GM18526 (cell line): Measurements from ENCODE around the gene PLEKHM2.

ENCODE experiments used
- POLR2A ChIP-seq: IDR thresholded peaks from 3 replicates; pipeline ENCODE4 v1.6.1; 2011; ENCODE audit not compliant: insufficient read length; ENCODE audit errors: extremely low read depth

The PLEKHM2 gene

DNA sequence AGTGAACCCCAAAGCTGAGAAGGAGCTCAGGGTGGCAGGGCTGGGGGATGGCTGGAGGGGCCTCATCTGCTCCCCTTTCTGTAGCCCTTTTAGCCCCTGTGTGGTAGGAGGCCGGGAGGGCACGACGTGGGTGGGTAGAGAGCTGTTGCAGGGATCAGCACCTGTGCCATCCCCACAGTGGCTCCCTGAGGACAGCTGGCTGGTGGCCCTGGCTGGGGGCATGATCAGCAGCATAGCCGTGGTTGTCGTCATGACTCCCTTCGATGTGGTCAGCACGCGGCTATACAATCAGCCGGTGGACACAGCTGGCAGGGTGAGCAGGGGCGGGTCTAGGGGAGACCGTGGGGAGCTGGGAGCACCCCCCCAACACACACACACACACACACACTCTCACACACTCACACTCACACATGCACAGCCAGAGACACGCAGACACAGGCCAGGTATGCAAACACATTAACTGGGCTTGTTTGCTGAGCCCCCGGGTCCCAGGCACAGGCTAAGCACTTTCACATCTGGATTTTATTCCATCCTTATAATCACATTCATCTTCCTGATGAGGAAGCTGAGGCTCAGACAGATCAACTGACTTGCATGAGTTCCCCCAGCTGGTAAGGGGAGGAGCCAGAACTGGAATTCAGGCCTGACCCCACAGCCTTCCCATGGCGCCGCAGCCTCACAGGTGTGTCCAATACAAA lies 54.4 kb downstream of the PLEKHM2 start:
- TF ChIP-seq POLR2A, result no peak

DNA sequence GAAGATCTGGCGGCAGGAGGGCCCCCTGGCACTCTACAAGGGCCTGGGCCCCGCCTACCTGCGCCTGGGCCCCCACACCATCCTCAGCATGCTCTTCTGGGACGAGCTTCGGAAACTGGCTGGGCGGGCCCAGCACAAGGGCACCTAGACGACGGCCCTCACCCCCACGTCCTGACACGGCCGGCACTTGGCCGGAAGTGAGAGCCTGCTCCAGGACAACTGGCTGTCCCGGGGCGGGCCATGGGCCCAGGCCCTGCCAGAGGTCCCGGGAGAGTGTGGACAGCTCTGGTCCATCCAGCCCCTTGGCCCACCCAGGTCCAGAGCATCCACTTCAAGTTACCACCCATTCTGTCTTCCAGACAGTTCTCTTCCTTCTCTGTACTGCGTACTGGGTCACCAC lies 55.1 kb downstream of the PLEKHM2 start:
- no peak for TF ChIP-seq POLR2A

DNA sequence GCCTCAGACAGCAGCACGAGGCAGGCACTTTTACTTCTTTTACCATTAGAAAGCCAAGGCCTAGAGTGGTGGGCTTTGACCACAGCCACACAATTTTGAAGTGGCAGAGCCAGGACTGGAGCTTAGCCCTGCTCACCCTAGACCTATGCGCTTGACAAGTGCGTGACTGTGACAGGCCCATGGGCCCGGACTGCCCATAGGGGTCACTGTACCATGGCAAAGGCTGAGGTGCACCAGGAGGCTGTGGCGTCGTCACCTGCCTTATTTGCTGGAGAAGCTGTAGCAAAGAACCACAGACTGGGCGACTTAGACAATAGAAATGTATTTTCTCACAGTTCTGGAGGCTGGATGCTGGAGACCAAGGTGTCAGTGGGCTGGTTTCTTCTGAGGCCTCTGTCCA lies 55.6 kb downstream of the PLEKHM2 start:
- TF ChIP-seq POLR2A, result no peak

DNA sequence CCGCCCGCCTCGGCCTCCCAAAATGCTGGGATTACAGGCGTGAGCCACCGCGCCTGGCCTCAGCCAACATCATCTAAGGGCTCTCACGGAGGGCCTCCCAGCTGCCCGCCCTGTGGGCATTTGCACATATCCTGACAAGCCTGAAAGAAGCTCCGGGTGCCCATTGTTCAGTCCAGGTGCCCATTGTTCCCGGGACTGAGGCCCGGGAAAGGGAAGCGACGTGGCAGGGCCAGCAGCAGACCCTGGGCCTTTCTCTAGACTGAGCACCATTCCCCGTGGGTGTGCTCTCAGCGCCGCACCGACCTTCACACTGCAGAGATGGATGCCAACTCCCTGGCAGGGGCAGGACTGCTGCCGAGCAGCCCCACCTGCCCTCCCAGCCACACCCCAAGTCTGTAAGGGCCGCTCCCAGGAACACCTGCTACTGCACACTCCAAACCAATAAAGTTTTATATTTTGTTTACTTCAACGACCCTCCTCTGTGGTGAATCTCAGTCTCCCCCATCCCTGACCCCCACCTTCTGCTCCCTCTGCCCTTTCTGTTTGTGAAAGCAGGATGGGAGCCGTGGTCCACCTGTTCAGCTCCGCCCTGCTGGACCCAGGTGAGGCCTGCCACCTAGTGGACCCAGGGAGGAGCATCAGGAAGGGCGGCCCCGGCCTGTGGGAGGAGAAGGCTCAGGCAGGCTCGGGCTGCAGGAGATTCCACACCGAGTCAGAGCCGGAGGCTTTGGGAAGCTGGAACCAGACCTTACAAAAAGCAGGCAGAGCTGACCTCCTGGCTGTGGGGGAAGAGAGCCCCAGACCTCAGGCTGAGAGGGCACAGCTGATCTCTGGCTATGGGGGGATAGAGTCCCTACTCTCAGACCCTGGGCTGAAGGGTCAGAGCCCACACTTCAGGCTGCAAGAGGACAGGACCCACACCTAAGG lies 57.1 kb downstream of the PLEKHM2 start:
- TF ChIP-seq POLR2A, result no peak

DNA sequence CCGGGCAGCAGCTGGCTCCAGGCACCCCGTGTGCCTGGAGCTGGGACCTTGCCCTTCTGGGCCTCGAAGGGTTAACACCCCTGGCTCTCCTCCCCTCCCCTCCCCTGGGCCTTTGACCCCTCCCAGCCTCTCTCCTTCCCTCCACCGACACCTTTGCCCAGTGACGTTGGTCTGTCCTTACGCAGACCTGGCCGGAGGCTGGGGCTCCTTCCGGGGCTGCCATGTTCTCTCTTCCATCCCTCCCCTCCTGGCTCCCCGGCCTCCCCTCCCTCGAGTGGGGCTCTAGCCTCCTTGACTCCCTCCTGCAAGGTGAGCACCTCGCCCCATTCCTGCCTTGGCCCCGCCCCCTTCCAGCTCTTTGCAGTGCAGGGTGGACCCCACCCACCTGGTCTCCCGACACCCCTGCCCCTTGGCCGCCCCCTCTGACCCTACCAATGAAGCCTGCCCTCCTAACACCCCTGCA lies 58.2 kb downstream of the PLEKHM2 start, which contains the start of gene TMEM82:
TSS of gene TMEM82 (plus strand) at position 161 of the 463 bp plus-strand sequence. CDS start at position 222, 61 bp downstream.
- TF ChIP-seq POLR2A, result no peak

GRCh38 chr1:15744122-15744679 lies 60.1 kb downstream of the PLEKHM2 start:
- no peak for TF ChIP-seq POLR2A

- no peak for TF ChIP-seq POLR2A
Observed at GRCh38 chr1:15747378-15747777, 63.3 kb downstream of the PLEKHM2 start.

- no peak for TF ChIP-seq POLR2A
Observed at GRCh38 chr1:15748264-15748663, 64.1 kb downstream of the PLEKHM2 start.

DNA sequence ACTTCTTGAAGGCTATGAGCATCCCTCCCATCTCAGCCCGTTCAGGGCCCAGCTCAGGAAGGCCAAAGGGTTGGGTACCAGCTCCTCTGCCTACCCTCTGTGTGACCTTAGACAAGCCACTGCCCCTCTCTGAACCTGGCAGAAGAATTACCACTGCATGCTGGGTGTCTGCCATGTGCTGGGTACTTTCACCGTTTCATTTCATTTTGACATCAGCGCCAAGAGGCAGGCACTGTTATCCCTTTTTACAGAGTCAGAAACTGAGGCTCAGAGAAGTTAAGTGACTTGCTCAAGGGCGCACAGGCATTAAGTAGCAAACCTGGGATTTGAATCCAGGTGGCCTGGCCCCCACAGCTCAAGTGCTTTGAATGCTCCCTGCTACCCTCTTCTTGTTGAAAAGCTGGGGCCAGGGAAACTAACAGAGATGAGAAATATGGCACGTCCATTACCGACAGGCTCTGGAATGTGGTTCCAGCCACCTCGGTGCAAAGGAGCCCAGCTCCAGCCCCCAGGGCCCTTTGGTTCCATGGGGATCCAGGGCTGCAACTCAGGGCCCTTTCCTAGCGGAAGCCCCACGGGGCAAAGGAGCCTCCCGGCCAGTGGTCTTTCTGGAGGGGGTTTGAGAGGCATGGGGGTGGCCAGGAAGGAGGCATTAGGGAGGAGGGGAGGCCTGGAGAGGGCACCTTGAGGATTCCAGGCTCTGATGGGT lies 64.7 kb downstream of the PLEKHM2 start:
- TF ChIP-seq POLR2A, result no peak

DNA sequence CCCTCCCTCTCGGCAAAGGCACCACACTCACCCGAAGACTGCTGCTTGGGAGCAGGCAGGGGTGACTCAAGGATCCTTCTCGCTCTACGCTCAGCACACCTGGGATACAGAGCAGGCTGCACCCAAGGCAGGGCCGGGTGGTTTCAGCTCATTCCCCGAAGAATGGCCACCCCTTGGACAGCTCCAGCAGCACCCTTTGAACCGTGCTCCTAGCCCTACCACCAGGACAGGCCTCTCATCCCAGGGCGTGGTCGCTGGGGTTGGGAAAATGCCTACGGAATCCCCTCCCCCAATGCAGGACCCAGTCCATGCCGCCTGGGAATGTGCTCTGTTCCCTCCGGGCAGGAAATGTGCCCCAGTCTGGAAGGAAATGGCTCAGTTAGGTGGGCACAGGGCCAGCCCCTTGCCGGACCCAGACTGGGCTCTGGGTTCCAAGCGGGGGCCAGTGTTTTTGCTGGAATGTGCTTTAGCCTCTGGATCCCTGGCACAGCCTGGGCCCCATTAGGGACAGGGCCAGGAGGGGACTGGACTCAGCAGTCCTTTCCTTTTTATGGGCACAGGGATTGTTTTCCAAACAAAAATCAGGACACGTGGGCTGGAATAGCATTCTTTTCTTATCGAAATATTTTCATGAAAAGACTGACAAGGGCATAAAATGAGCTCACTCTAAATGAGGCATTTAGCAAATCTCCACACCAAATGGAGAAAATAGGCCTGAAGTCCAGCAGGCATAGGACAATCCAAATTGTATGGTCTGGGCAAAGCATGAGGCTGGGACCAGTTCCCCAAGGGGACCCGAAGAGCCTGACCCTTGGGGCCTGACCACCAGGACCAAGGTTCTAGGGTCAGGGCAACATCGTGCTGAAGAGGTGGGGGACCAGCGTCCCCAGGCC lies 65.5 kb downstream of the PLEKHM2 start:
- no peak for TF ChIP-seq POLR2A

DNA sequence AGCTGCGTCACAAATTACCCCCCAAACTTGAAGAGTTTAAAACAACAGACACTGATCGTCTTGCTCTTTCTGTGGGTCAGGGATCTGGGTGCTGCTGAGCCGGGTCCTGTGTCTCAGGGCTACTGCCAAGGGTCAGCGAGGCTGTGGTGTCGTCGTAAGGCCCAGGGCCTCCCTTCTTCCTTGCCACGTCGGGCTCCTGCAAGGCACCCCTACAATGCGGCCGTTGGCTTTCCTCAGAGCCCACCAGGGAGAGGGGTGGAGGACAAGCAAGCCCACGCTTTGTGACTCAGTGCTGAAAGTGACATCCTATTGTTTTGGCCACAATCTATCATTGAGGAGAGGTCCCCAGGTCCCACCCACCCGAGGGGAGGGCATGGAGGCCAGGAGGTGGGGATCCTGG lies 66.8 kb downstream of the PLEKHM2 start:
- no peak for TF ChIP-seq POLR2A

- TF ChIP-seq POLR2A, result no peak
Observed at GRCh38 chr1:15751717-15752116, 67.6 kb downstream of the PLEKHM2 start.

- no peak for TF ChIP-seq POLR2A
Observed at GRCh38 chr1:15753776-15754175, 69.7 kb downstream of the PLEKHM2 start.

GRCh38 chr1:15755021-15755645 lies 71.0 kb downstream of the PLEKHM2 start:
- TF ChIP-seq POLR2A, result no peak
